H4 (cell line): ENCODE results near the gene RAB44. TPM values are rescaled to one million over a fixed set of nuclear protein-coding genes. Genes with fewer than 3 reads are reported as not detected.

Experiments
- DNase-seq: peaks from one replicate; pipeline ENCODE4 v3.0.0-alpha.2; 2015; ENCODE audit warnings: low spot score
- total RNA-seq: library from RNA; depleted of rRNA; stranded (reverse); fragments of >200 nt; shearing (Covaris generic); gene quantifications from 2 replicates; pipeline ENCODE4 v1.2.3, GENCODE V29; 2014; rRNA removed

The RAB44 gene
- total RNA-seq, 1 experiment from 2014 or later, result not detected

DNA sequence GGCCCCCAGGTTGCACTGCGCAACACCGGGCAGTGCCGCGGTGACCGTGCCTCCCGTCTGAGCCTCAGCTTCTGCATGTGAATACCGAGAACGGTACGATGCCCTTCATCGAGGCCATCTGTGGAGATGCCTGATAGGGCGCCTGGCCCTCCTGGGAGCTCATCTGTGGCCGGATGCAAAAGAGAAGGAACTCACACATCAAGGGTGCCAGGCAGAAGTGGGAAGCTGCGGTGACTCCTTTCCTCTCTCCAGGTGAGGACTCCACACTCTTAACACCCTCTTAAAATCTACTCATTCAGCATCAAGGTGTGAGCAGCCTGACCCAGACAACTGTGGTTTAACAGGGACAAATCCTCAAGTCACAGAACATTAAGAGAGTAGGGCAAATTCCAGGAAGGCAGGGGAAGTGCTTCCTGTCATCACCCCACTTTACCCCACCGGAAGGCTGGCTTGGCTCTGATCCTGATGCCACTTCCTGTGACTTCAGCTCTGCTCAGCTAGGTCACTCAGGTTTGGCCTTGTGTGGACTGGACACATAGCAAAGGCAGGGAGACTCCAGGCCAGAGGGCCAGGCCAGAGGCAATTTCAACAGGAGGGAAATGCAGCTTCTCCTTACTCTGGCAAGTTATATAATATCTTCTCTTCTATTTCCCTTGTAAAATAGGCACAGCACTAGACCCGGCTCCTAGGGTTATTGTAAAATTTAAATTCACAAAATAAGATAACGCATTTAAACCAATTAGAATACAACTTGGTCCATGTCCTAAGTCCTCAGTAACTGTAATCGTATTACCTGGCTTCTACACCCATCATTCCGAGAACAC, 72.3 kb downstream of the RAB44 start:
- peak; percentile 76 for DNase-seq

DNA sequence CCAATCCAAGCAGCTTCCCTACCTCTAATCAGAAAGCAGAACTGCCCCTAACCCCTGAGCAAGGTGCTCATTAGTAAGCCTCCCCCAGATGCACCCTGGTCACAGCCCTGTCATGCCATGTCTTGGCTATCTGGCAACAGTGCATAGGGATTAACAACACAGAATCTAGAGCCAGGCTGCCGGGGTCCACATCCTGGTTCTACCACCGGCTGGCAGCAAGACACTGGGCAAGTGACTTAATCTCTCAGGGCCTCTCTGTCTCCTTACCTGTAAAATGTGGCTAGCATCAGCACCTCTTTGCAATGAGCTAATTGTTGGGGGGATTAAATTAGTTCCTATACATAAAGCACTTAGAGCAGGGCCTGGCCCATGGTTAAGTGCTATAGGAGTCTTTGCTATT, 73.5 kb downstream of the RAB44 start:
- no peak for DNase-seq

- no peak for DNase-seq
Measured at GRCh38 chr6:36772397-36772796, 74.8 kb downstream of the RAB44 start.

DNA sequence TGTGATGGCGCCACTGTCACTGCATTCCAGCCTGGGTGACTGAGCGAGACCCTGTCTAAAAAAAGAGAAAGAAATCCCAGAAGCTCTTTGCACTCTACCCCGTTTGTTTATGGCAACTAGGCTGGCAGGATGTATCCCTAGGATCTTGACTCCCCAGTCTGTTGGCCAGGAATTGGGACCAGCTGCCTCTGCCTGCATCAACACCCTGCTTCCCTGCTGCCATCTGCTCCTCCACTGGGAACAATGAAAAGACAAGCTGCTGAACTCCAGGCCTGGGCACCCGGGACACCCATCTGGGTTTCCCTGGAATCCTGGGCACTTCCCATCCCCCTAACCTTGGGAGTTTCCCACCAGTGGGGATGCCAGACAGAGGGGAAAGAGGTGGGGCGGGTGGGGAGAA, 76.7 kb downstream of the RAB44 start:
- no peak for DNase-seq

- DNase-seq, result no peak
Measured at GRCh38 chr6:36776167-36776566, 78.5 kb downstream of the RAB44 start.

DNA sequence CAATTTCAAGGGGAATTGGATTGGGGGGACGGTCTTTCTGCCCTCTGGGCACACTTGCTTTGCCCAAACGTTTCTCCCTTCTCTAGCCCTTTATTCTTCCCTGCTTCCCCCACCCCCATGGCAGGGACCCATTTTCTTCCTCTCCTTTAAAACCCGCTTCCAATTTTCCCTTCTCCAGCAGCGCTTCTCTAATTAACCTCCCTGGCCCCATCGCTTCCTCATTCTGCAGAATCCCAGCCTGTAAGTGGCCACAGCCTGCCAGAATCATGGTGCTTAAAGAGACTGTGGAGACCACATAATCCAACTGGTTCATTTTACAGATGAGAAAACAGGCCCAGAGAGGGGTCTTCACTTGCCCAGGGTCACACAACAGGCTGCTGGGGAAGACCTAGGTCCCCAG, 80.2 kb downstream of the RAB44 start:
- no peak for DNase-seq

- no peak for DNase-seq
Measured at GRCh38 chr6:36779227-36779626, 81.6 kb downstream of the RAB44 start.

DNA sequence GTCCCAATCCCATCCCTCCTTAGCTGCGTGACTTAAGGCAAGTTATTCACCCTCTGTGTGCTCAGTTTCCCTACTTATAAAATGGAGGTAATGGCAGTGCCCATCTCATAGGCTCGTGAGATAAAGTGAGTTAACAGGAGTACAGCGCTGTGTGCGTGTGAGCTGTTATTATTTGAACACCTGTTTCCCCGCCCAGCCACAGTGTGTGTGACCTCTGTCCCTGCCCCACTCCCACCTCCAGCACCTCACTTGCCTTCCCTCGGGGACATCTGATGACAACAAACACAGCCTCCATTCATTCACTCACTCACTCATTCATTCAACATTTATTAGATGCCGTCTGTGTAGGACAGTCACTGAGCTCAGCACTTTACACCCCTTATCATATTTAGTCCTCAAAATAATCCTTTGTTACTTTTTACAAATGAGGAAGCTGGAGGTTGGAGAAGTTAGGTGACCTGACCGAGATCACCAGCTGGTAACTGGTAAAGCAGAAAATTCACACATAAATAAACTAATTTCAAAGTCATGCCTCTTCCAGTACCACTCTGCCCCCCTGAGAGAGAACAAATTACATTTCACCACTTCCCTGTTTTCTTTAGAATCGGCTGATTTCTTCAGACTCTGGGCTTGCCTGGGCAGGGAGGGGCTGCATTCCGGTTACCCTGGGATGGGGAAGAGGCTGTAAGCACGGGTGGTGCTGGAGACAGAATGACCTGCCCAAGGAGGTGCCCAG, 83.0 kb downstream of the RAB44 start:
- DNase-seq, result no peak

- no peak for DNase-seq
Measured at GRCh38 chr6:36781669-36782068, 84.0 kb downstream of the RAB44 start.

Other genes with a start within 250 kb of the RAB44 start
- 14.7 and 21.9 TPM in 2 replicates for gene STK38, start 150.3 kb upstream of the RAB44 start, total RNA-seq
- gene SRSF3, start 103.5 kb upstream of the RAB44 start, total RNA-seq, result 409 and 635 TPM in 2 replicates
- 119 and 142 TPM in 2 replicates for gene CDKN1A, start 19.1 kb upstream of the RAB44 start, total RNA-seq
- not detected in 2 replicates for gene CPNE5, start 141.6 kb downstream of the RAB44 start, total RNA-seq
- 76.8 and 78.3 TPM in 2 replicates for gene PPIL1, start 177.0 kb downstream of the RAB44 start, total RNA-seq
- 34.2 and 39.6 TPM in 2 replicates for gene C6orf89, start 188.1 kb downstream of the RAB44 start, total RNA-seq